GM23338 (cell line): Measurements from ENCODE around the gene ADGRG6. TPM values are rescaled to one million over a fixed set of nuclear protein-coding genes. Genes with fewer than 3 reads are reported as not detected.
"Not testable (repeated sequence)": the region's sequence is repeated elsewhere in the genome, so short reads cannot be mapped to it uniquely, and the experiment has no call there.

Experiments
- ATAC-seq: fragments of 200-7000 bp; cut with Tn5 transposase; 3 replicates; pipeline ENCODE4 v1.9.1; 2020
- DNase-seq: peaks from one replicate; pipeline ENCODE4 v3.0.0-alpha.2; 2015; ENCODE audit warnings: low spot score
- H2AFZ ChIP-seq: fragments of 200-600 bp; sonication (generic); 2 replicates; pipeline ENCODE4 v1.8.0; 2016; ENCODE audit warnings: antibody characterized with exemption, mild to moderate bottlenecking, moderate library complexity
- H3F3A ChIP-seq: fragments of 200-600 bp; sonication (generic); replicated peaks from 2 replicates; pipeline ENCODE4 v1.8.0; 2017; ENCODE audit warnings: antibody characterized with exemption, mixed run types, low read depth
- H3K27ac ChIP-seq: fragments of 200-600 bp; sonication (generic); 2 replicates; pipeline ENCODE4 v1.6.1; 2016; ENCODE audit warnings: low read depth
- H3K27me3 ChIP-seq: fragments of 200-600 bp; sonication (generic); 2 replicates; pipeline ENCODE4 v1.8.0; 2016; ENCODE audit warnings: mild to moderate bottlenecking, mixed run types, moderate library complexity; ENCODE audit not compliant: insufficient read depth
- H3K36me3 ChIP-seq: fragments of 200-600 bp; sonication (generic); 2 replicates; pipeline ENCODE4 v1.8.0; 2016; ENCODE audit warnings: mild to moderate bottlenecking; ENCODE audit not compliant: insufficient read depth
- H3K4me1 ChIP-seq: fragments of 200-600 bp; sonication (generic); 2 replicates; pipeline ENCODE4 v1.8.0; 2016; ENCODE audit warnings: mild to moderate bottlenecking, moderate library complexity; ENCODE audit not compliant: insufficient read depth
- H3K4me2 ChIP-seq: fragments of 200-600 bp; sonication (generic); 2 replicates; pipeline ENCODE4 v1.7.1; 2017; ENCODE audit warnings: mixed run types
- H3K4me3 ChIP-seq: fragments of 200-600 bp; sonication (generic); 2 replicates; pipeline ENCODE4 v1.6.1; 2016; ENCODE audit warnings: mixed run types
- H3K79me2 ChIP-seq: fragments of 200-600 bp; sonication (generic); replicated peaks from 2 replicates; pipeline ENCODE4 v1.8.0; 2017; ENCODE audit warnings: mild to moderate bottlenecking; ENCODE audit not compliant: insufficient read depth
- H3K9me2 ChIP-seq: fragments of 200-600 bp; sonication (generic); 2 replicates; pipeline ENCODE4 v1.8.0; 2017; ENCODE audit not compliant: insufficient read depth
- H4K20me1 ChIP-seq: fragments of 200-600 bp; sonication (generic); replicated peaks from 2 replicates; pipeline ENCODE4 v1.8.0; 2017; ENCODE audit warnings: mild to moderate bottlenecking; ENCODE audit not compliant: insufficient read depth
- H3K27ac Mint-ChIP-seq: 2 replicates; pipeline ENCODE4 v1.8.0; 2020; ENCODE audit warnings: inconsistent platforms, mild to moderate bottlenecking, moderate library complexity, mixed read lengths
- H3K27me3 Mint-ChIP-seq: 3 replicates; pipeline ENCODE4 v1.8.0; 2022; ENCODE audit warnings: low read depth, mild to moderate bottlenecking, moderate library complexity, mixed read lengths, inconsistent platforms; ENCODE audit not compliant: insufficient read depth, poor library complexity
- H3K36me3 Mint-ChIP-seq: 3 replicates; pipeline ENCODE4 v1.8.0; 2021; ENCODE audit warnings: low read depth, mild to moderate bottlenecking, inconsistent platforms, moderate library complexity, mixed read lengths
- H3K4me1 Mint-ChIP-seq: 3 replicates; pipeline ENCODE4 v1.8.0; 2020; ENCODE audit warnings: mild to moderate bottlenecking, inconsistent platforms, mixed read lengths
- H3K4me3 Mint-ChIP-seq: 3 replicates; pipeline ENCODE4 v1.8.0; 2021; ENCODE audit warnings: moderate library complexity, mild to moderate bottlenecking, inconsistent platforms, mixed read lengths
- H3K9me3 Mint-ChIP-seq: 3 replicates; pipeline ENCODE4 v1.8.0; 2020; ENCODE audit warnings: moderate library complexity, mild to moderate bottlenecking, inconsistent platforms, mixed read lengths
- CTCF ChIP-seq, 2 experiments: fragments of 200-600 bp in 1 of 2; sonication (generic) in 1 of 2; conservative IDR thresholded peaks; 2 replicates each; pipeline versions ENCODE4 v1.5.1 to v1.6.1; 2016 to 2017; ENCODE audit warnings: antibody characterized with exemption in 2 of 2, low read depth in 2 of 2, mild to moderate bottlenecking in 2 of 2, moderate library complexity in 1 of 2
- EZH2 ChIP-seq: fragments of 200-600 bp; sonication (generic); IDR thresholded peaks from one replicate; pipeline ENCODE4 v1.8.0; 2017; ENCODE audit warnings: antibody characterized with exemption, mild to moderate bottlenecking, low read depth; ENCODE audit not compliant: unreplicated experiment
- EZH2phosphoT487 ChIP-seq: fragments of 200-600 bp; sonication (generic); IDR thresholded peaks from one replicate; pipeline ENCODE4 v1.8.1; 2018; ENCODE audit warnings: antibody characterized with exemption; ENCODE audit not compliant: unreplicated experiment
- NANOG ChIP-seq: IDR thresholded peaks from 2 replicates; pipeline ENCODE4 v1.6.1; 2016; ENCODE audit warnings: antibody characterized with exemption, borderline replicate concordance
- STAT1 ChIP-seq: IDR thresholded peaks from one replicate; pipeline ENCODE4 v1.6.1; 2016; ENCODE audit warnings: antibody characterized with exemption; ENCODE audit not compliant: unreplicated experiment
- ZNF114 ChIP-seq: fragments of 250-450 bp; sonication (Bioruptor Pico); IDR thresholded peaks from 2 replicates; pipeline ENCODE4 v1.5.0; 2020; ENCODE audit warnings: mild to moderate bottlenecking, moderate library complexity
- polyA plus RNA-seq: library from polyadenylated mRNA; unstranded; fragments of >200 nt; fragmentation: Nextera tagmentation; extraction: Ambion mirVana; gene quantifications from 2 replicates; pipeline ENCODE4 v1.2.1, GENCODE V29; 2016
- total RNA-seq: library from RNA; depleted of rRNA; stranded (reverse); fragments of >200 nt; shearing (Covaris generic); gene quantifications from 2 replicates; pipeline ENCODE4 v1.2.3, GENCODE V29; 2014
- TF ChIP-seq, protein P1 (sequence below): IDR thresholded peaks from one replicate; pipeline ENCODE4 v1.6.1; 2018; ENCODE audit warnings: antibody characterized with exemption; ENCODE audit not compliant: unreplicated experiment

The ADGRG6 gene
- total and polyA plus RNA-seq, 2 experiments from 2014 or later, result 1.3 to 7.7 TPM

GRCh38 chr6:142452993-142453392 is 151.2 kb downstream of the ADGRG6 start (continued):
- TF ChIP-seq EZH2phosphoT487, result no peak
- TF ChIP-seq STAT1, result no peak
- no peak for TF ChIP-seq CTCF (conservative IDR thresholded peaks at IDR 0.05; ENCODE audit: low read depth in 2 of 2)
- no peak for TF ChIP-seq NANOG
- TF ChIP-seq, protein P1, sequence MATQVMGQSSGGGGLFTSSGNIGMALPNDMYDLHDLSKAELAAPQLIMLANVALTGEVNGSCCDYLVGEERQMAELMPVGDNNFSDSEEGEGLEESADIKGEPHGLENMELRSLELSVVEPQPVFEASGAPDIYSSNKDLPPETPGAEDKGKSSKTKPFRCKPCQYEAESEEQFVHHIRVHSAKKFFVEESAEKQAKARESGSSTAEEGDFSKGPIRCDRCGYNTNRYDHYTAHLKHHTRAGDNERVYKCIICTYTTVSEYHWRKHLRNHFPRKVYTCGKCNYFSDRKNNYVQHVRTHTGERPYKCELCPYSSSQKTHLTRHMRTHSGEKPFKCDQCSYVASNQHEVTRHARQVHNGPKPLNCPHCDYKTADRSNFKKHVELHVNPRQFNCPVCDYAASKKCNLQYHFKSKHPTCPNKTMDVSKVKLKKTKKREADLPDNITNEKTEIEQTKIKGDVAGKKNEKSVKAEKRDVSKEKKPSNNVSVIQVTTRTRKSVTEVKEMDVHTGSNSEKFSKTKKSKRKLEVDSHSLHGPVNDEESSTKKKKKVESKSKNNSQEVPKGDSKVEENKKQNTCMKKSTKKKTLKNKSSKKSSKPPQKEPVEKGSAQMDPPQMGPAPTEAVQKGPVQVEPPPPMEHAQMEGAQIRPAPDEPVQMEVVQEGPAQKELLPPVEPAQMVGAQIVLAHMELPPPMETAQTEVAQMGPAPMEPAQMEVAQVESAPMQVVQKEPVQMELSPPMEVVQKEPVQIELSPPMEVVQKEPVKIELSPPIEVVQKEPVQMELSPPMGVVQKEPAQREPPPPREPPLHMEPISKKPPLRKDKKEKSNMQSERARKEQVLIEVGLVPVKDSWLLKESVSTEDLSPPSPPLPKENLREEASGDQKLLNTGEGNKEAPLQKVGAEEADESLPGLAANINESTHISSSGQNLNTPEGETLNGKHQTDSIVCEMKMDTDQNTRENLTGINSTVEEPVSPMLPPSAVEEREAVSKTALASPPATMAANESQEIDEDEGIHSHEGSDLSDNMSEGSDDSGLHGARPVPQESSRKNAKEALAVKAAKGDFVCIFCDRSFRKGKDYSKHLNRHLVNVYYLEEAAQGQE, result no peak
- TF ChIP-seq EZH2, result no peak
- no peak for TF ChIP-seq ZNF114

DNA sequence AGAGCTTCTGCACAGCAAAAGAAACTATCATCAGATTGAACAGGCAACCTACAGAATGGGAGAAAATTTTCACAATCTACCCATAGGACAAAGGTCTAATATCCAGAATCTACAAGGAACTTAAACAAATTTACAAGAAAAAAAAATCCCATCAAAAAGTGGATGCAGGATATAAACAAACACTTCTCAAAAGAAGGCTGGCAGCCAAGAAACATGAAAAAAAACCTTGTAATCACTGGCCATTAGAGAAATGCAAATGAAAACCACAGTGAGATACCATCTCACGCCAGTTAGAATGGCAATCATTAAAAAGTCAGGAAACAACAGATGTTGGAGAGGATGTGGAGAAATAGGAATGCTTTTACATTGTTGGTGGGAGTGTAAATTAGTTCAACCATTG is 152.4 kb downstream of the ADGRG6 start:
- not testable (repeated sequence) for ATAC-seq, H3K27ac ChIP-seq, H4K20me1 ChIP-seq, H3K4me3 Mint-ChIP-seq, H3K27me3 Mint-ChIP-seq, H3K9me3 Mint-ChIP-seq, DNase-seq, H3K36me3 ChIP-seq, H3K4me1 Mint-ChIP-seq, H3K27me3 ChIP-seq, H3K36me3 Mint-ChIP-seq, H3K79me2 ChIP-seq, H3K4me2 ChIP-seq, H3K27ac Mint-ChIP-seq, H3K4me1 ChIP-seq, H2AFZ ChIP-seq, H3K4me3 ChIP-seq, H3F3A ChIP-seq, H3K9me2 ChIP-seq

GRCh38 chr6:142454848-142455247 is 153.0 kb downstream of the ADGRG6 start:
- not testable (repeated sequence) for H3K27ac ChIP-seq, H3K4me1 ChIP-seq, H3K36me3 ChIP-seq, ATAC-seq, H4K20me1 ChIP-seq, H3K4me3 ChIP-seq, H3K4me1 Mint-ChIP-seq, H3K4me2 ChIP-seq, H3K79me2 ChIP-seq, H2AFZ ChIP-seq, H3K27ac Mint-ChIP-seq, H3F3A ChIP-seq, H3K27me3 ChIP-seq, H3K4me3 Mint-ChIP-seq, H3K27me3 Mint-ChIP-seq, H3K9me3 Mint-ChIP-seq, H3K9me2 ChIP-seq, H3K36me3 Mint-ChIP-seq, DNase-seq
